Measurements from ENCODE around the gene RABIF.

Gene RABIF

GRCh38 chr1:202873026-202873425 lies 15.9 kb downstream of the RABIF start:
- DNase-seq (ENCODE audit: low spot score), result no peak

- no peak for DNase-seq (ENCODE audit: low spot score)
Observed at GRCh38 chr1:202871367-202871766, 17.6 kb downstream of the RABIF start.

GRCh38 chr1:202862679-202863560 lies 26.0 kb downstream of the RABIF start:
- no peak for DNase-seq (ENCODE audit: low spot score)

- peak; percentile 92 for DNase-seq (ENCODE audit: low spot score)
Observed at GRCh38 chr1:202861420-202862132, 27.4 kb downstream of the RABIF start.

- DNase-seq (ENCODE audit: low spot score), result peak; percentile 69
Observed at GRCh38 chr1:202860744-202861419, 28.1 kb downstream of the RABIF start.

- DNase-seq (ENCODE audit: low spot score), result no peak
Observed at GRCh38 chr1:202858789-202859414, 30.0 kb downstream of the RABIF start.

- no peak for DNase-seq (ENCODE audit: low spot score)
Observed at GRCh38 chr1:202858331-202858730, 30.6 kb downstream of the RABIF start.

- DNase-seq (ENCODE audit: low spot score), result peak; percentile 52
Observed at GRCh38 chr1:202857136-202857610, 31.8 kb downstream of the RABIF start.

GRCh38 chr1:202856014-202856413 lies 32.9 kb downstream of the RABIF start:
- no peak for DNase-seq (ENCODE audit: low spot score)

- DNase-seq (ENCODE audit: low spot score), result no peak
Observed at GRCh38 chr1:202854787-202855186, 34.2 kb downstream of the RABIF start.

GRCh38 chr1:202852163-202852904 lies 36.6 kb downstream of the RABIF start:
- DNase-seq (ENCODE audit: low spot score), result peak; percentile 60

- DNase-seq (ENCODE audit: low spot score), result no peak
Observed at GRCh38 chr1:202850593-202851362, 38.2 kb downstream of the RABIF start.

- no peak for DNase-seq (ENCODE audit: low spot score)
Observed at GRCh38 chr1:202848191-202848542, 40.8 kb downstream of the RABIF start.

- no peak for DNase-seq (ENCODE audit: low spot score)
Observed at GRCh38 chr1:202844935-202845334, 44.0 kb downstream of the RABIF start.

GRCh38 chr1:202844259-202844658 lies 44.7 kb downstream of the RABIF start:
- DNase-seq (ENCODE audit: low spot score), result no peak

GRCh38 chr1:202843081-202843480 lies 45.9 kb downstream of the RABIF start:
- DNase-seq (ENCODE audit: low spot score), result no peak

- DNase-seq (ENCODE audit: low spot score), result no peak
Observed at GRCh38 chr1:202837746-202838262, 51.1 kb downstream of the RABIF start.

- no peak for DNase-seq (ENCODE audit: low spot score)
Observed at GRCh38 chr1:202836623-202837403, 52.1 kb downstream of the RABIF start.

- no peak for DNase-seq (ENCODE audit: low spot score)
Observed at GRCh38 chr1:202835548-202836072, 53.3 kb downstream of the RABIF start.
